ENCODE results near the gene STOX1. TPM values are rescaled to one million over a fixed set of nuclear protein-coding genes. Genes with fewer than 3 reads are reported as not detected.

The STOX1 gene
- total and polyA plus RNA-seq, 2 of the 8 experiments (the other 6 are each of a cell fraction or from before 2014, with no cell fraction given), result 0.92 to 2.6 TPM

GRCh38 chr10:68870061-68870460 lies 42.7 kb downstream of the STOX1 start:
- Histone ChIP-seq H3K79me1 (ENCODE audit: low read depth, low read length) (no peaks in the 10 kb centered on the region), H2BK12ac (ENCODE audit: low read depth, low read length) (no peak overlapping the region), H3K4ac (replicated peaks; ENCODE audit: insufficient read length, low read depth, low read length) (no peak overlapping the region), H3K4me1 (replicated peaks in 1 of 4; ENCODE audit: control insufficient read depth in 3 of 4, insufficient read depth in 4 of 4, low read length in 3 of 4) (peaks cover 0 to 13% (median 7%) of the 10 kb centered on the region in 4 experiments; a peak in 4 of 7 replicates), H2BK15ac (ENCODE audit: low read length) (no peak overlapping the region), H2BK5ac (ENCODE audit: low read depth, low read length) (no peak overlapping the region), H3K27me3 (replicated peaks in 1 of 4; ENCODE audit: control insufficient read depth in 3 of 4, extremely low read depth in 1 of 4, insufficient read depth in 3 of 4, low read length in 3 of 4) (no peaks in the 10 kb centered on the region), H3K4me2 (ENCODE audit: insufficient read depth in 1 of 2, low read depth in 2 of 2, low read length in 2 of 2) (no peak overlapping the region), H3K79me2 (ENCODE audit: control insufficient read depth in 1 of 2, insufficient read depth in 2 of 2, low read length in 2 of 2) (no peaks in the 10 kb centered on the region), H4K8ac (ENCODE audit: extremely low read depth, insufficient read depth, low read length) (no peak overlapping the region), H3K56ac (replicated peaks; ENCODE audit: insufficient read length, low read depth, low read length) (no peak overlapping the region), H3K9ac (replicated peaks in 1 of 4; ENCODE audit: extremely low read depth in 1 of 4, low read depth in 3 of 4, low read length in 3 of 4) (no peak overlapping the region), H3K4me3 (ENCODE audit: extremely low read depth in 1 of 4, insufficient read depth in 2 of 4, low read depth in 3 of 4, low read length in 4 of 4) (no peak overlapping the region), H3K36me3 (ENCODE audit: control insufficient read depth in 2 of 4, insufficient read depth in 4 of 4, low read length in 3 of 4) (no peaks in the 10 kb centered on the region), H4K91ac (replicated peaks; ENCODE audit: insufficient read length, low read length) (no peak overlapping the region), H3K23ac (ENCODE audit: insufficient read length) (no peak overlapping the region), H2BK20ac (ENCODE audit: low read length) (peak overlapping the region; percentile 37; the same call in 1 of the 2 replicates), H2BK120ac (replicated peaks; ENCODE audit: low read depth, low read length) (no peak overlapping the region), H4K20me1 (replicated peaks in 1 of 2; ENCODE audit: control insufficient read depth in 1 of 2, insufficient read depth in 2 of 2, low read length in 2 of 2) (no peaks in the 10 kb centered on the region), H2AK5ac (ENCODE audit: low read depth, low read length) (no peak overlapping the region), H3K23me2 (ENCODE audit: low read depth, low read length) (no peaks in the 10 kb centered on the region), H3K14ac (ENCODE audit: insufficient read length) (no peak overlapping the region), H3K27ac (ENCODE audit: low read depth, low read length) (no peak overlapping the region), H3K9me3 (ENCODE audit: insufficient read depth in 2 of 2, low read depth in 1 of 2, low read length in 1 of 2) (peaks cover 8 to 21% of the 10 kb centered on the region in 2 experiments), H2AFZ (ENCODE audit: low read length) (no peak overlapping the region), H3K18ac (ENCODE audit: extremely low read depth, low read length) (peak overlapping the region; percentile 5; the same call in 1 of the 2 replicates), H4K5ac (ENCODE audit: insufficient read length, low read depth, low read length) (no peak overlapping the region)
- 85% methylated on average over 2 of the region's 2 CpGs; no CpG with 5 or more reads in 1 of the 2 experiments for WGBS, 2 experiments (ENCODE audit: extremely low coverage in 1 of 2, insufficient coverage in 1 of 2, insufficient read length in 1 of 2, insufficient replicate concordance in 2 of 2, low coverage in 1 of 2, low lambda C conversion rate in 2 of 2, missing lambda C conversion rate in 1 of 2)
- FAIRE-seq (no peak), DNase-seq (ENCODE audit: low read depth in 1 of 2, low spot score in 2 of 2) (no peak)
- TF ChIP-seq CEBPB (IDR thresholded peaks at IDR 0.05; ENCODE audit: low read depth, low read length), result no peak
- no peak for TF ChIP-seq RFX5 (IDR thresholded peaks at IDR 0.05; ENCODE audit: borderline replicate concordance, low read depth, low read length)
- TF ChIP-seq HDAC6 (IDR thresholded peaks at IDR 0.05; ENCODE audit: low read depth, low read length), result no peak
- TF ChIP-seq NANOG (IDR thresholded peaks at IDR 0.05; ENCODE audit: insufficient read depth, low read depth, low read length, poor library complexity, severe bottlenecking), result no peak
- TF ChIP-seq GABPA (IDR thresholded peaks at IDR 0.05; ENCODE audit: borderline replicate concordance, insufficient read depth, low read length), result no peak
- TF ChIP-seq KDM4A (IDR thresholded peaks at IDR 0.05; ENCODE audit: low read depth, low read length, severe bottlenecking), result no peak
- no peak for TF ChIP-seq KDM5A (IDR thresholded peaks at IDR 0.05; ENCODE audit: low read length)
- no peak for TF ChIP-seq SIN3A (conservative IDR thresholded peaks at IDR 0.05 in 1 of 2, IDR thresholded peaks at IDR 0.05 in 1 of 2; ENCODE audit: low read depth in 1 of 2, low read length in 2 of 2)
- no peak for TF ChIP-seq CHD2 (IDR thresholded peaks at IDR 0.05; ENCODE audit: low read length)
- no peak for TF ChIP-seq TBP (IDR thresholded peaks at IDR 0.05; ENCODE audit: low read depth, low read length)
- TF ChIP-seq SP1 (IDR thresholded peaks at IDR 0.05; ENCODE audit: low read depth, low read length), result no peak
- ChIA-PET CTCF (ENCODE audit: partially characterized antibody) (interaction anchor here (0.7 kb wide), 1 partner anchor 26 kb away, joined by 3 read pairs; no protein-coding TSS in a partner anchor), POLR2A (ENCODE audit: partially characterized antibody) (interaction anchor here (1.6 kb wide), 1 partner anchor 30 kb away, joined by 4 read pairs; no protein-coding TSS in a partner anchor)

Measured in H1 (cell line).